ENCODE data around the gene PC.

- TF ChIP-seq EZH2phosphoT487 (IDR thresholded peaks at IDR 0.05; ENCODE audit: low read length) (no peak), CTCF (IDR thresholded peaks at IDR 0.05; ENCODE audit: low read length) (no peak), EZH2 (optimal IDR thresholded peaks at IDR 0.05; ENCODE audit: low read depth, low read length) (no peak)
Observed at GRCh38 chr11:66966351-66966750, 8.2 kb upstream of the PC start.

Data from MM.1S (cell line).